BJ (cell line): Measurements from ENCODE around the gene GLRX3. TPM values are rescaled to one million over a fixed set of nuclear protein-coding genes. Genes with fewer than 3 reads are reported as not detected.

Experiments used
- CTCF ChIA-PET: fragments of 350-600 bp; formaldehyde crosslinking; extraction: SDS; loops from one replicate; lab custom pipeline; 2021; ENCODE audit warnings: antibody characterized with exemption, inconsistent platforms; lab: Yijun Ruan, JAX
- POLR2A ChIA-PET: fragments of 300-600 bp; sonication (Branson Sonifier 250); formaldehyde crosslinking; extraction: SDS; loops from one replicate; lab custom pipeline; 2021; ENCODE audit warnings: antibody characterized with exemption; lab: Charles Lee
- DNase-seq: peaks from one replicate; pipeline ENCODE4 v3.0.0-alpha.2; 2011; ENCODE audit warnings: low read depth
- H3K27me3 ChIP-seq: 2 replicates; pipeline ENCODE4 v1.6.0; 2011; ENCODE audit warnings: low read length; ENCODE audit not compliant: control insufficient read depth, insufficient read depth
- H3K36me3 ChIP-seq: 2 replicates; pipeline ENCODE4 v1.5.1; 2011; ENCODE audit warnings: low read length; ENCODE audit not compliant: control insufficient read depth, insufficient read depth
- H3K4me3 ChIP-seq: 2 replicates; pipeline ENCODE4 v1.5.1; 2011; ENCODE audit warnings: low read depth, mild to moderate bottlenecking, control low read depth, low read length
- CTCF ChIP-seq: IDR thresholded peaks from 2 replicates; pipeline ENCODE4 v1.5.1; 2011; ENCODE audit warnings: low read depth, mild to moderate bottlenecking, control low read depth, inconsistent platforms, low read length, moderate library complexity; ENCODE audit not compliant: insufficient read depth
- polyA plus RNA-seq: library from polyadenylated mRNA; depleted of rRNA; stranded (reverse); fragments of >200 nt; gene quantifications from 2 replicates; pipeline ENCODE4 v1.2.3, GENCODE V29; 2011

Gene GLRX3
- polyA plus RNA-seq, 1 experiment, result 51.3 TPM

DNA sequence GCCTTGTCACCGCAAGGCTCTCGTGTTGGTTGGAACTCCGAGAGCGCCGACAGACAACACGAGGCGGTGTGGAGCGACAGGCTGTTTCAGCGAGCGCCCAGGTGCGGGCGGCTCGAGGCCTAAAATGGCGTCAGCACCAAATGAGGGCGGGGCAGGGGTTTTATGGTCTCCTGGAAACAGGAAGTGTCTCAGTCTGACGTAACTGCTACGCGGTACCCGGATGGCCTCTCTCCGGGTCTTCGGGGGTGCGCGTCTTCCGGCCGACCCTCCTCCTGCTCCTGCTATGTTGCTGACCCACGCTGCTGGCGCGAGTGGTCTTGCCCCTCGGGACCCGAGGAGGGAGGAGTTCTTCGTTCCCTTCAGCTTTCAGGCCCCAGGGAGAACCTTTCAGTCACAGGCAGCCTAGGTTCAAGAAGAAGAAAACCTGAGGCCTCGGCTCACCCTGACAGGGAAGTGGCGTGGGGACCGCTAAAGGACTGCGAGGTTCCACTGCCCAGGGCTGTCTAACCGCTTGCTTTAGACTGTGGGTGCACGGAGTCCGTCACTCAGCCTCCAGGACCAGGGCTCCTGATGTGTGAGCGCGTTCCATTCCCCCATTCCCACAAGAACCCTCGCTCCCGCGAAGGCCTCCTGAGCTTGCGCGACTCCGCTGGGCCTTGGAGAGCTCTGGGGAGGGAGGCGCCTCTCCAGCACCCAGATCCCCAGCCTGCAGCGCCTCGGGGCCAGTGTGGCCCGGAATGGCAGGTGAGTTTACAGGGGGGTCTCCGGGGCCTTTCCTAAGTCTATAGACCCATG is 77.3 kb downstream of the GLRX3 start:
- POLR2A ChIA-PET, result no interaction called here
- CTCF ChIA-PET, result no interaction called here

DNA sequence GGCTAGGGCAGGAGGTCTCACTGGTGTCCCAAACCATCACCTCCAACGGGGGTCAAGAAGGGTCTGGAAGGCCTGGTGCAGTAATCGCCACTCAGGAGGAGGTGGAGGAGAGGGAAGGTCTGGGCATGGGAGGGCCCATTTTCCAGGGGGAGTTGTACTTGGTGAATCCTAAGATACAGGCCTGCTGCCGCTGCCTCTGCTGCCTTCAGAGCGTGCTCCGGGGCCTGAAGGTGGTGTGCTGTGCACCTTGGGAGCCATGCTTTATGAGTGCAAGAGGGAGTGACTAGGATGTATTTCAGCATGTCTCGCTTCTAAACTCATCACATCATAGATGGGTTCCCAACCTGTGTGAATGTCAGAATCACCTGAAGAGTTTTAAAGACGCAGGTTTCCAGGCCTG is 78.2 kb downstream of the GLRX3 start:
- H3K36me3 ChIP-seq, result no peaks in the 10 kb centered on the region

More for the DNA sequence above, 77.3 kb downstream of the GLRX3 start:
- TF ChIP-seq CTCF, result no peak
- no peak overlapping the region for H3K4me3 ChIP-seq
- no peaks in the 10 kb centered on the region for H3K27me3 ChIP-seq
- H3K36me3 ChIP-seq, result no peaks in the 10 kb centered on the region
- DNase-seq, result no peak

DNA sequence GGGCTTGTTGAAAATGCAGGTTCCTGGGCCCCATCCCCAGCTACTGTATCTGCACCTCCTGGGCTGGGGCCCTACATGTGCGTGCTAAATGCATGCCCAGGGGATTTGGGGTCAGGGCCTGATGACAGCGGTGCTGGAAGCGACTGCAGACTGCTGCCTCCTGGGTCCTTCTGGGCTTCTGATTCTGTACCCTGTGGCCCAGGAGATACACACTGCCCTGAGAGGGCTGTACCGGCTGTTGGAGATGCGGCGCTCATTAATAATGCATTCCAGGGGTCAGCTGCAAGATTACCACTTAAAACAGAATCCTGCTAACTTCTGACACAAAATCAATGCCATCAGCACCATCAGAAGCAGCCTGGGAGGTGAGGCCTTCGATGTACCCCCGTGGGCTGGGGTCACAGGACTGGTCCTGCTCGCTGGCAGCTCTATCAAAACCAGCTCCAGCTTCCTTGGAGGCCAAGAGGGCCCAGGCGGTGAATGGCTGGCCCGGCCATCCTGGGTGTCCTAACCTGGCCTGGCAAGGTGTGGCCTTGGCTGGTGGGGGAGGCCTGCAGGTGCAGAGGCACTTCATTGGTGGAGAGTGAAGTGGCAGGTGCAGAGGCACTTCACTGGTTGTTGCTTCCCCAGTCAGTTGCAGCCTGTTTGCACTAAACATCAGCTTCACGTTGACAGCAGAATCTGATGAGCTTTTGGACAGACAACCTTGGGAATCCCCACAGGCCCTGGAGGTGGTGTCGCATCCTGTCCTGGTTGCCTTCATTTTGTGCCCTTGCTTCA is 79.2 kb downstream of the GLRX3 start:
- Histone ChIP-seq H3K27me3 (no peaks in the 10 kb centered on the region), H3K4me3 (no peak overlapping the region), H3K36me3 (no peaks in the 10 kb centered on the region)
- ChIA-PET CTCF (no interaction called here), POLR2A (no interaction called here)
- no peak for TF ChIP-seq CTCF
- no peak for DNase-seq

More for the DNA sequence above, 78.2 kb downstream of the GLRX3 start:
- TF ChIP-seq CTCF, result no peak
- ChIA-PET POLR2A (no interaction called here), CTCF (no interaction called here)
- H3K4me3 ChIP-seq, result no peak overlapping the region
- H3K27me3 ChIP-seq, result no peaks in the 10 kb centered on the region
- DNase-seq, result no peak

DNA sequence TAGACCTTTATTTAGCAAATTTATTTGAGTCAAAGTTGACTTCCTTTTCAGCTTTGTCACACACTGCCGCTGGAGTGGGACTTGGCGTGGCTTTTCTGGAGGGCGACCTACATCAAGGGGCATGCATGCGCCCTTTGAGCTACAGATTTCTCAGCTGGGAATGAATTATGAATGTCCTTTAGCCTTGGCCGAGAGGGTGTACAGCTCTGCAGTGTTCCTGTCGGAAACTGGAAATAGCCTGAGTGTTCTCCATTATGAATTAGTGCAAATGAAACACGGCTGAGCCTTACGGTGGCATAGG is 79.7 kb downstream of the GLRX3 start:
- DNase-seq, result no peak
- no peak overlapping the region for H3K4me3 ChIP-seq
- no peaks in the 10 kb centered on the region for H3K27me3 ChIP-seq
- ChIA-PET CTCF (no interaction called here), POLR2A (no interaction called here)
- H3K36me3 ChIP-seq, result no peaks in the 10 kb centered on the region
- no peak for TF ChIP-seq CTCF

DNA sequence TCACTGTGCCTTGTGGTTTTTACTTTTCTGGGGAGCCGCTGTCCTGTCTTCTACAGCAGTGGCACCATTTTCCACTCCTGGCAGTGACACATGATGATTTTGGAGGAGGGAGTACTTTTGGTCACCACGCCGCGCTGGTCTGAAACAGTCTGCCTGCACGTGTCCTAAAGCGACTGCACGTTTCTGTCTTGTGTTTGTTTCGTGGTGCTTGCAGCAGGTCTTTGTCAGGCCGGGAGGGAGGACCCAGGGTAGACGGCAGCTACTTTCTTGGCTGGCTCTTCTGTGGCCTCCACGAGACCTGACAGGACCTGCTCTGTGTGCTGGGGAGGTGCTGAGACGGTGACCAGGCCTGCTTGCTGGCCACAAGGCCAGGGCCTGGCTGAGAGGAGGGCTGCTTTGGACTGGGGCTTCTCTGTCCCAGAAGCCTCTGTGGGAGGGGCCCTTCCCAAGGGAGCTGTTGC is 82.0 kb downstream of the GLRX3 start:
- ChIA-PET POLR2A (no interaction called here), CTCF (no interaction called here)
- no peak for TF ChIP-seq CTCF
- H3K4me3 ChIP-seq, result no peak overlapping the region
- H3K27me3 ChIP-seq, result no peaks in the 10 kb centered on the region
- no peaks in the 10 kb centered on the region for H3K36me3 ChIP-seq
- no peak for DNase-seq
